ENCODE data around the gene KPNA5.
"Not testable (repeated sequence)": the region's sequence is repeated elsewhere in the genome, so short reads cannot be mapped to it uniquely, and the experiment has no call there.

KPNA5 gene

GRCh38 chr6:116691154-116691553 is 10.1 kb downstream of the KPNA5 start:
- Histone ChIP-seq H3K4me2 (no peak overlapping the region), H3K9ac (no peak overlapping the region), H3K27me3 (no peaks in the 10 kb centered on the region), H3K27ac (no peak overlapping the region), H3K4me3 (no peak overlapping the region), H3K36me3 (peaks cover 16 to 52% (median 37%) of the 10 kb centered on the region in 11 experiments), H4K20me1 (peaks cover 0 to 53% (median 18%) of the 10 kb centered on the region in 11 experiments; a peak in 9 of 22 replicates), H3K9me3 (replicated peaks in 1 of 11) (peaks cover 0 to 6% (median 4%) of the 10 kb centered on the region in 11 experiments; a peak in 6 of 22 replicates), H3K4me1 (peaks cover 0 to 8% (median 5%) of the 10 kb centered on the region in 10 experiments; a peak in 12 of 20 replicates)
- no peak for TF ChIP-seq Cebpa-rat (IDR thresholded peaks at IDR 0.05)

DNA sequence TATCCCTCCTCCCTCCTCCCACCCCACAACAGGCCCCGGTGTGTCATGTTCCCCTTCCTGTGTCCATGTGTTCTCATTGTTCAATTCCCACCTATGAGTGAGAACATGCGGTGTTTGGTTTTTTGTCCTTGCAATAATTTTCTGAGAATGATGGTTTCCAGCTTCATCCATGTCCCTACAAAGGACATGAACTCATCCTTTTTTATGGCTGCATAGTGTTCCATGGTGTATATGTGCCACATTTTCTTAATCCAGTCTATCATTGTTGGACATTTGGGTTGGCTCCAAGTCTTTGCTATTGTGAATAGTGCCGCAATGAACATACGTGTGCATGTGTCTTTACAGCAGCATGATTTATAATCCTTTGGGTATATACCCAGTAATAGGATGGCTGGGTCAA is 11.9 kb downstream of the KPNA5 start:
- H4K20me1 ChIP-seq = peaks cover 0 to 39% (median 10%) of the 10 kb centered on the region in 11 experiments; a peak in 9 of 22 replicates

GRCh38 chr6:116693275-116693674 is 12.3 kb downstream of the KPNA5 start:
- not testable (repeated sequence) for H3K27me3 ChIP-seq; H3K9ac ChIP-seq; H3K4me2 ChIP-seq; H3K27ac ChIP-seq; H3K9me3 ChIP-seq (replicated peaks in 1 of 11); H3K4me3 ChIP-seq
- H4K20me1 ChIP-seq = peaks cover 0 to 35% (median 7%) of the 10 kb centered on the region in 11 experiments; a peak in 9 of 22 replicates
- peaks cover 0 to 18% (median 7%) of the 10 kb centered on the region in 10 experiments; a peak in 14 of 20 replicates for H3K4me1 ChIP-seq
- peaks cover 16 to 66% (median 37%) of the 10 kb centered on the region in 11 experiments for H3K36me3 ChIP-seq

More for the DNA sequence above, 11.9 kb downstream of the KPNA5 start:
- not testable (repeated sequence) for H3K27ac ChIP-seq; H3K4me3 ChIP-seq; H3K27me3 ChIP-seq; H3K9me3 ChIP-seq (replicated peaks in 1 of 11); H3K4me2 ChIP-seq; H3K9ac ChIP-seq
- peaks cover 0 to 16% (median 7%) of the 10 kb centered on the region in 10 experiments; a peak in 14 of 20 replicates for H3K4me1 ChIP-seq
- peaks cover 16 to 62% (median 37%) of the 10 kb centered on the region in 11 experiments for H3K36me3 ChIP-seq

DNA sequence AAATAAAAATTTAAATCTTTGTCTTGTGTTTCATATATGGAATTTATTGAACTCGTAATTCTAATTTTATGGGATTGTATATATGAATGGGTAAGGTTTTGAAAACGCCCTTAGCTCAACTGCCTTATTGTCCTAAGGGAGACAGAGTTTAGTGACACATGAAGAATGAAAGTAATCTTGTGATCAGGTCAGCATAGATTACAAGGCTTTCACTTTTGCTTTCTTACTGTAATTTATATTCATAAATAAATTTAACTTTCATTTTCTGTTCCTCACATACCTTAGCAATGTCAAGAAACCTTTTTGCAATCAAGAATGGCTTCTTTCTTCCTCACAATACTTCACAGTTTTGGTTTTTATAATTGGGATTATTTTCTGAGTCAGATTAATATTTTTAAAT is 14.4 kb downstream of the KPNA5 start:
- Histone ChIP-seq H4K20me1 (peaks cover 0 to 27% (median 6%) of the 10 kb centered on the region in 11 experiments; a peak in 8 of 22 replicates), H3K27ac (no peak overlapping the region), H3K9me3 (replicated peaks in 1 of 11) (peaks cover 0 to 6% (median 4%) of the 10 kb centered on the region in 11 experiments; a peak in 6 of 22 replicates), H3K4me2 (peak overlapping the region in 1 of 11 experiments; percentile 24; a peak in 1 of 22 replicates), H3K4me3 (no peak overlapping the region), H3K4me1 (peaks cover 0 to 18% (median 7%) of the 10 kb centered on the region in 10 experiments; a peak in 14 of 20 replicates), H3K27me3 (no peaks in the 10 kb centered on the region), H3K9ac (no peak overlapping the region), H3K36me3 (peaks cover 23 to 71% (median 46%) of the 10 kb centered on the region in 11 experiments)
- TF ChIP-seq Cebpa-rat (IDR thresholded peaks at IDR 0.05) = no peak

- Histone ChIP-seq H3K27me3 (no peaks in the 10 kb centered on the region), H3K4me2 (peak overlapping the region in 2 of 11 experiments; percentile 18 to 32; a peak in 2 of 22 replicates), H3K36me3 (peaks cover 21 to 70% (median 38%) of the 10 kb centered on the region in 11 experiments), H4K20me1 (peaks cover 0 to 17% (median 0%) of the 10 kb centered on the region in 11 experiments; a peak in 8 of 22 replicates), H3K9ac (no peak overlapping the region), H3K27ac (no peak overlapping the region), H3K4me1 (peaks cover 0 to 18% (median 7%) of the 10 kb centered on the region in 10 experiments; a peak in 14 of 20 replicates), H3K4me3 (no peak overlapping the region), H3K9me3 (replicated peaks in 1 of 11) (peaks cover 0 to 5% (median 3%) of the 10 kb centered on the region in 11 experiments; a peak in 6 of 22 replicates)
- no peak for TF ChIP-seq Cebpa-rat (IDR thresholded peaks at IDR 0.05)
These were observed 16.5 kb downstream of the KPNA5 start for GRCh38 chr6:116697480-116697879.

- not testable (repeated sequence) for H3K9me3 ChIP-seq (replicated peaks in 1 of 11); H3K27me3 ChIP-seq; H3K4me2 ChIP-seq; H3K4me1 ChIP-seq; H3K27ac ChIP-seq; H3K4me3 ChIP-seq; H4K20me1 ChIP-seq; H3K9ac ChIP-seq
- peaks cover 55 to 99% (median 82%) of the 10 kb centered on the region in 11 experiments for H3K36me3 ChIP-seq
These were observed 22.9 kb downstream of the KPNA5 start for GRCh38 chr6:116703888-116704287.

GRCh38 chr6:116705917-116706316 is 24.9 kb downstream of the KPNA5 start:
- no peak overlapping the region for H3K4me2 ChIP-seq
- no peaks in the 10 kb centered on the region for H3K27me3 ChIP-seq
- no peak overlapping the region for H3K27ac ChIP-seq
- no peak for TF ChIP-seq Cebpa-rat (IDR thresholded peaks at IDR 0.05)
- H3K9me3 ChIP-seq (replicated peaks in 1 of 11) = no peaks in the 10 kb centered on the region
- H4K20me1 ChIP-seq = no peaks in the 10 kb centered on the region; a peak in 1 of 22 replicates
- H3K9ac ChIP-seq = no peak overlapping the region
- no peak overlapping the region for H3K4me3 ChIP-seq
- H3K4me1 ChIP-seq = no peaks in the 10 kb centered on the region
- H3K36me3 ChIP-seq = peaks cover 52 to 91% (median 70%) of the 10 kb centered on the region in 11 experiments

- TF ChIP-seq Cebpa-rat (IDR thresholded peaks at IDR 0.05) = no peak
- H3K36me3 ChIP-seq = peaks cover 71 to 92% (median 84%) of the 10 kb centered on the region in 11 experiments
These were observed 33.3 kb downstream of the KPNA5 start for GRCh38 chr6:116714296-116714695.

GRCh38 chr6:116714761-116715160 is 33.8 kb downstream of the KPNA5 start:
- no peak overlapping the region for H3K27ac ChIP-seq
- H3K9me3 ChIP-seq (replicated peaks in 1 of 11) = peaks cover 0 to 10% (median 7%) of the 10 kb centered on the region in 11 experiments; a peak in 11 of 22 replicates
- no peak overlapping the region for H3K9ac ChIP-seq
- H3K4me3 ChIP-seq = no peak overlapping the region
- no peaks in the 10 kb centered on the region for H3K27me3 ChIP-seq
- H3K4me1 ChIP-seq = peaks cover 0 to 3% (median 0%) of the 10 kb centered on the region in 10 experiments; a peak in 1 of 20 replicates
- H3K36me3 ChIP-seq = peaks cover 74 to 92% (median 89%) of the 10 kb centered on the region in 11 experiments
- no peaks in the 10 kb centered on the region for H4K20me1 ChIP-seq
- no peak overlapping the region for H3K4me2 ChIP-seq
- TF ChIP-seq Cebpa-rat (IDR thresholded peaks at IDR 0.05) = peak in 5 of 11 experiments; percentile 15 to 77 (median 33); a peak in 4 of 22 replicates

More at GRCh38 chr6:116714296-116714695, 33.3 kb downstream of the KPNA5 start:
- Histone ChIP-seq H3K9ac (no peak overlapping the region), H3K9me3 (replicated peaks in 1 of 11) (peaks cover 0 to 10% (median 7%) of the 10 kb centered on the region in 11 experiments; a peak in 11 of 22 replicates), H3K27ac (no peak overlapping the region), H3K27me3 (no peaks in the 10 kb centered on the region), H3K4me1 (peaks cover 0 to 3% (median 0%) of the 10 kb centered on the region in 10 experiments; a peak in 1 of 20 replicates), H3K4me2 (no peak overlapping the region), H3K4me3 (no peak overlapping the region), H4K20me1 (no peaks in the 10 kb centered on the region)

DNA sequence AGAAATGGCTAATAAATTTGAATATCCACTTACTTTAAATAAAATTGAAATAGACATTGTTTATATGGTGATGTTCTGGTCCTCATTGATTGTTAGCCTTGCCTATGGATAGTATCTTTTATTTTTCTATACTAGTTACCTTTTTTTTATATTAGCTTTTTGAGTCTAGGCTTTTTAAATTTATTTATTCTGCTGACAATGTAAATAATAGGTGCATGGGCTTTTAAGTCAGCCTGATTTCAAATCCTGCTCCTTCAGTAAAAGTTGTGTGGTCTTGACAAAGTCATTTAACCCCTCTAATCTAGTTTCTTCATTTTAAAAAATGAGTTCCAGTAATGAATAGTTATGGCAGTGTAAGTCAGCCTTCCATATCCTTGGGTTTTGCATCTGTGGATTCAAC is 45.9 kb downstream of the KPNA5 start:
- H3K27ac ChIP-seq = no peak overlapping the region
- no peaks in the 10 kb centered on the region for H3K27me3 ChIP-seq
- TF ChIP-seq Cebpa-rat (IDR thresholded peaks at IDR 0.05) = no peak
- H3K36me3 ChIP-seq = peaks cover 46 to 96% (median 86%) of the 10 kb centered on the region in 11 experiments
- no peak overlapping the region for H3K4me3 ChIP-seq
- no peaks in the 10 kb centered on the region for H3K4me1 ChIP-seq
- no peaks in the 10 kb centered on the region for H4K20me1 ChIP-seq
- H3K9ac ChIP-seq = no peak overlapping the region
- H3K9me3 ChIP-seq (replicated peaks in 1 of 11) = no peaks in the 10 kb centered on the region
- no peak overlapping the region for H3K4me2 ChIP-seq
